ENCODE results near the gene HDC.

DNA sequence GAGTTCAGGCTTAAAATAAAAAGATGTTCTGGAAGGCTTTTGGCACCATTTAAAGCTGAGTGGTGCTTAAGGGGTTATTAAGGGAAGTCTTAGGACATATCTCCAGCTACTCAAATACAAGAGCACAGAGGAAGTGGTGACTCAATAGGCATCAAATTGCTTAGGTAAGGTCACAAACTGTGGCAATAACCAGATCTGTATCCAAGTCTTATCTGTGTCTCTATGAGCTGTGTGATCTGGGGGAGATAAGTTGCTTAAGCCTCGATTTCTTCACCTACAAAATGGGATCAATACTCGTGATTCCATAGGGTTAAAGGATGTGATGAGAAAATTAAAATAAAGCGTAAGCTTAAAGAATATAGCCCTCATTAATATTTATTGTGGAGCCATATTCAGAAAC lies 7.6 kb downstream of the HDC start:
- TF ChIP-seq, protein P1, sequence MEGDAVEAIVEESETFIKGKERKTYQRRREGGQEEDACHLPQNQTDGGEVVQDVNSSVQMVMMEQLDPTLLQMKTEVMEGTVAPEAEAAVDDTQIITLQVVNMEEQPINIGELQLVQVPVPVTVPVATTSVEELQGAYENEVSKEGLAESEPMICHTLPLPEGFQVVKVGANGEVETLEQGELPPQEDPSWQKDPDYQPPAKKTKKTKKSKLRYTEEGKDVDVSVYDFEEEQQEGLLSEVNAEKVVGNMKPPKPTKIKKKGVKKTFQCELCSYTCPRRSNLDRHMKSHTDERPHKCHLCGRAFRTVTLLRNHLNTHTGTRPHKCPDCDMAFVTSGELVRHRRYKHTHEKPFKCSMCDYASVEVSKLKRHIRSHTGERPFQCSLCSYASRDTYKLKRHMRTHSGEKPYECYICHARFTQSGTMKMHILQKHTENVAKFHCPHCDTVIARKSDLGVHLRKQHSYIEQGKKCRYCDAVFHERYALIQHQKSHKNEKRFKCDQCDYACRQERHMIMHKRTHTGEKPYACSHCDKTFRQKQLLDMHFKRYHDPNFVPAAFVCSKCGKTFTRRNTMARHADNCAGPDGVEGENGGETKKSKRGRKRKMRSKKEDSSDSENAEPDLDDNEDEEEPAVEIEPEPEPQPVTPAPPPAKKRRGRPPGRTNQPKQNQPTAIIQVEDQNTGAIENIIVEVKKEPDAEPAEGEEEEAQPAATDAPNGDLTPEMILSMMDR (IDR thresholded peaks at IDR 0.05; ENCODE audit: low read length) = no peak
- no peak for TF ChIP-seq EZH2 (optimal IDR thresholded peaks at IDR 0.05; ENCODE audit: low read depth, low read length)

Measured in MM.1S (cell line).